Measurements from ENCODE around the gene AOC3. TPM values are rescaled to one million over a fixed set of nuclear protein-coding genes. Genes with fewer than 3 reads are reported as not detected.
"Not testable (repeated sequence)": the region's sequence is repeated elsewhere in the genome, so short reads cannot be mapped to it uniquely, and the experiment has no call there.

The AOC3 gene
- total and polyA plus RNA-seq, 8 donors = 56.6 to 186 (median 156) TPM

DNA sequence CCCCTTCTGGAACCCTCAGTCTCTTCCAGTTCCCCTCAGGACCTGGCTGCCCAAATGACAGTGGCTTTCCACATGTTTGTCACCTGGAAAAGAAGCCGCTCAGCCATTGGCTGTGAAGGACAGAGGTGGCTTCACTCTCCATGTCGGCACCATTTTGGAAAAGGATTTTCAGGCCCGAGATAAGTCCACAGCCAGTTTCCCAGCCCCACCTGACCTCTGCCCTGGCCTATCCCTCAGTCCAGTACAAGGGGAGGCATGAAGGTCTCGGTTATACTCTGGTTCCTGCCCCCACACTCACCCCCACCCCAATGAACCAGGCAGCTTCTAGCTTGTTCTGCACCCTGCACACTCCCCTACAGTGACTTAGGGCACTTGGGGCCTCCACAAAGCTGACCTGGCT is 15.2 kb downstream of the AOC3 start:
- TF ChIP-seq, protein P1, sequence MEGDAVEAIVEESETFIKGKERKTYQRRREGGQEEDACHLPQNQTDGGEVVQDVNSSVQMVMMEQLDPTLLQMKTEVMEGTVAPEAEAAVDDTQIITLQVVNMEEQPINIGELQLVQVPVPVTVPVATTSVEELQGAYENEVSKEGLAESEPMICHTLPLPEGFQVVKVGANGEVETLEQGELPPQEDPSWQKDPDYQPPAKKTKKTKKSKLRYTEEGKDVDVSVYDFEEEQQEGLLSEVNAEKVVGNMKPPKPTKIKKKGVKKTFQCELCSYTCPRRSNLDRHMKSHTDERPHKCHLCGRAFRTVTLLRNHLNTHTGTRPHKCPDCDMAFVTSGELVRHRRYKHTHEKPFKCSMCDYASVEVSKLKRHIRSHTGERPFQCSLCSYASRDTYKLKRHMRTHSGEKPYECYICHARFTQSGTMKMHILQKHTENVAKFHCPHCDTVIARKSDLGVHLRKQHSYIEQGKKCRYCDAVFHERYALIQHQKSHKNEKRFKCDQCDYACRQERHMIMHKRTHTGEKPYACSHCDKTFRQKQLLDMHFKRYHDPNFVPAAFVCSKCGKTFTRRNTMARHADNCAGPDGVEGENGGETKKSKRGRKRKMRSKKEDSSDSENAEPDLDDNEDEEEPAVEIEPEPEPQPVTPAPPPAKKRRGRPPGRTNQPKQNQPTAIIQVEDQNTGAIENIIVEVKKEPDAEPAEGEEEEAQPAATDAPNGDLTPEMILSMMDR (IDR thresholded peaks at IDR 0.05) = no peak
- ATAC-seq (no peak), DNase-seq (no peak)
- Histone ChIP-seq H3K27ac (no peak overlapping the region), H3K4me3 (no peak overlapping the region), H3K36me3 (no peaks in the 10 kb centered on the region), H3K4me1 (peaks cover 0 to 6% of the 10 kb centered on the region in 2 donors), H3K9me3 (peaks cover 0 to 6% of the 10 kb centered on the region in 2 donors), H3K27me3 (no peaks in the 10 kb centered on the region)
- intact Hi-C loops (cut with DNase I) = no loop called here

DNA sequence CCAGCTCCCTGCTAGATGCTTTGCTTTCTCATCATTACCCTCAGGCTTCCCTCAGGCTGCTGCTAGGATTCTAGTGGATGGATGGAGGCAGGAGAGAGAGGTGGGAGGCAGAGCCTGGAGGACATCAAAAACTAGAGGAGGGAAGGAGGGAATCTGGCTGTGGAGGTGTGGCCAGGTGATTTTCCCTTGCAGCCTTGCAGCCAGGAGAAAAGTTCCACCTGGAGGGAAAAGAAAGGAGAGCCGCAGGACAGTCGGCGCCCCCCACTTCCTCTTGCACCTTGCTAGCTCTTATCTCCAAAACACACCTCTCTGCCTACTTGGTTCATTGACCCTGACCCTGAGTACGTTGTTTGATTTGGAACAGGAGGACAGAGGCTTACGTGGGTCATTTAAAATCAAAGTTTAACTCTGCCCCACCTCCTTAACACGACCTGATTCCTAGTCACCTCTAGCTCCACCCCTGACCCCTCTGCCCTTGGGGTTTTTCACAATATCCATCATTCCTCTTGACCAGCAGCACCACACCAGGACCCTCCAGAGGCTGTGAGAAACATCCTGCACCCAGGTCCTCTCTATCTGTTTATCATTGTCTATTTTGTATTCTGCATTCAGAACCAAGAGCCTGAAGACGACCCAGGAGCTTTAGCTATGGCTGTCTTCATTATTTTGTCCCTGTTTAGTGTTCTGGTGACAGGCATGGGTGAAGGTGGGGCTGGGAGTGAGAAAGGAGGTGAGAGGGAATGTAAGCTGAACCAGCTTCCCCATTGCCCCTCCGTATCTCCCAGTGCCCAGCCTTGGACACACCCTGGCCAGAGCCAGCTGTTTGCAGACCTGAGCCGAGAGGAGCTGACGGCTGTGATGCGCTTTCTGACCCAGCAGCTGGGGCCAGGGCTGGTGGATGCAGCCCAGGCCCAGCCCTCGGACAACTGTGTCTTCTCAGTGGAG is 15.9 kb downstream of the AOC3 start:
- no peaks in the 10 kb centered on the region for H3K36me3 ChIP-seq
- ATAC-seq = no peak
- intact Hi-C loops (cut with DNase I) = no loop called here
- TF ChIP-seq, protein P1 (IDR thresholded peaks at IDR 0.05) = no peak
- H3K4me1 ChIP-seq = peaks cover 0 to 6% of the 10 kb centered on the region in 2 donors
- H3K9me3 ChIP-seq = peaks cover 0 to 6% of the 10 kb centered on the region in 2 donors
- H3K27ac ChIP-seq = no peak overlapping the region
- H3K4me3 ChIP-seq = no peak overlapping the region
- no peak for DNase-seq
- no peaks in the 10 kb centered on the region for H3K27me3 ChIP-seq

DNA sequence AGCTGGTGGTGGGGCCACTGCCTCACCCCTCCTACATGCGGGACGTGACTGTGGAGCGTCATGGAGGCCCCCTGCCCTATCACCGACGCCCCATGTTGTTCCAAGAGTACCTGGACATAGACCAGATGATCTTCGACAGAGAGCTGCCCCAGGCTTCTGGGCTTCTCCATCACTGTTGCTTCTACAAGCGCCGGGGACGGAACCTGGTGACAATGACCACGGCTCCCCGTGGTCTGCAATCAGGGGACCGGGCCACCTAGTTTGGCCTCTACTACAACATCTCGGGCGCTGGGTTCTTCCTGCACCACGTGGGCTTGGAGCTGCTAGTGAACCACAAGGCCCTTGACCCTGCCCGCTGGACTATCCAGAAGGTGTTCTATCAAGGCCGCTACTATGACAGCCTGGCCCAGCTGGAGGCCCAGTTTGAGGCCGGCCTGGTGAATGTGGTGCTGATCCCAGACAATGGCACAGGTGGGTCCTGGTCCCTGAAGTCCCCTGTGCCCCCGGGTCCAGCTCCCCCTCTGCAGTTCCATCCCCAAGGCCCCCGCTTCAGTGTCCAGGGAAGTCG is 16.8 kb downstream of the AOC3 start:
- H3K4me3 ChIP-seq; intact Hi-C loops (cut with DNase I); H3K4me1 ChIP-seq; ATAC-seq; H3K9me3 ChIP-seq; H3K27me3 ChIP-seq; H3K36me3 ChIP-seq; H3K27ac ChIP-seq; DNase-seq: not testable (repeated sequence)

DNA sequence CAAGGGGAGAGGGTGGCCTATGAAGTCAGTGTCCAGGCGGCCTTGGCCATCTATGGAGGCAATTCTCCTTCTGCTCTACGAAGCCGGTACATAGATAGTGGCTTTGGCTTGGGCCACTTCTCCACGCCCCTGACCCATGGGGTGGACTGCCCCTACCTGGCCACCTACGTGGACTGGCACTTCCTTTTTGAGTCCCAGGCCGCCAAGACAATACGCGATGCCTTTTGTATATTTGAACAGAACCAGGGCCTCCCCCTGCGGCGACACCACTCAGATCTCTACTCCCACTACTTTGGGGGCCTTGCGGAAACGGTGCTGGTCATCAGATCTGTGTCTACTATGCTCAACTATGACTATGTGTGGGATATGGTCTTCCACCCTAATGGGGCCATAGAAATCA is 17.3 kb downstream of the AOC3 start:
- H3K4me1 ChIP-seq = peaks cover 0 to 6% of the 10 kb centered on the region in 2 donors
- DNase-seq (no peak), ATAC-seq (no peak)
- no peak overlapping the region for H3K27ac ChIP-seq
- H3K4me3 ChIP-seq = no peak overlapping the region
- TF ChIP-seq, protein P1 (IDR thresholded peaks at IDR 0.05) = no peak
- H3K9me3 ChIP-seq = peaks cover 0 to 6% of the 10 kb centered on the region in 2 donors
- no peaks in the 10 kb centered on the region for H3K36me3 ChIP-seq
- H3K27me3 ChIP-seq = no peaks in the 10 kb centered on the region
- intact Hi-C loops (cut with DNase I) = no loop called here

DNA sequence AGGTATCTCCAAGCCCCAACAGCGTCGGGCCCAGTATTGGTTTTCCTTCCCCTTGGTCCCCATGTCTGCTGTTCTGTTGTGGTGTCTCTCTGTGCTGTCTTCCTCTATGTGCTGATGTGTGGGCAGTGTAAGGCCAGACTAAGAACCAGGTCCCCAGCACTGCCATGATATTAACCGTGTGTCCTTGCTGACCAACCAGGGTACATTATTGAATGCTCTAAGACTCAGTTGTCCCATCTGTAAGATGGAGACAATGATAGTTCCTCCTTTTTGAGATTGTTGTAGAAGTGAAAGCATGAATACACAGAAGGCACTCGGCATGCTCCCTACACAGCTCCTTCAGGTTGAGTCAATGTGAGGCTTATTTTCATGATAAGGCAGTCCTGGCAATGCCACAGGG is 20.6 kb downstream of the AOC3 start:
- intact Hi-C loops (cut with DNase I) = no loop called here
- H3K9me3 ChIP-seq = peaks cover 0 to 6% of the 10 kb centered on the region in 2 donors
- no peak for DNase-seq
- no peak for ATAC-seq
- TF ChIP-seq, protein P1 (IDR thresholded peaks at IDR 0.05) = no peak
- no peaks in the 10 kb centered on the region for H3K4me1 ChIP-seq
- no peak overlapping the region for H3K4me3 ChIP-seq
- no peaks in the 10 kb centered on the region for H3K27me3 ChIP-seq
- no peaks in the 10 kb centered on the region for H3K36me3 ChIP-seq
- H3K27ac ChIP-seq = no peak overlapping the region

Measured in left lung (tissue), 10 donors.